ENCODE data around the gene TBCD.

The TBCD gene

DNA sequence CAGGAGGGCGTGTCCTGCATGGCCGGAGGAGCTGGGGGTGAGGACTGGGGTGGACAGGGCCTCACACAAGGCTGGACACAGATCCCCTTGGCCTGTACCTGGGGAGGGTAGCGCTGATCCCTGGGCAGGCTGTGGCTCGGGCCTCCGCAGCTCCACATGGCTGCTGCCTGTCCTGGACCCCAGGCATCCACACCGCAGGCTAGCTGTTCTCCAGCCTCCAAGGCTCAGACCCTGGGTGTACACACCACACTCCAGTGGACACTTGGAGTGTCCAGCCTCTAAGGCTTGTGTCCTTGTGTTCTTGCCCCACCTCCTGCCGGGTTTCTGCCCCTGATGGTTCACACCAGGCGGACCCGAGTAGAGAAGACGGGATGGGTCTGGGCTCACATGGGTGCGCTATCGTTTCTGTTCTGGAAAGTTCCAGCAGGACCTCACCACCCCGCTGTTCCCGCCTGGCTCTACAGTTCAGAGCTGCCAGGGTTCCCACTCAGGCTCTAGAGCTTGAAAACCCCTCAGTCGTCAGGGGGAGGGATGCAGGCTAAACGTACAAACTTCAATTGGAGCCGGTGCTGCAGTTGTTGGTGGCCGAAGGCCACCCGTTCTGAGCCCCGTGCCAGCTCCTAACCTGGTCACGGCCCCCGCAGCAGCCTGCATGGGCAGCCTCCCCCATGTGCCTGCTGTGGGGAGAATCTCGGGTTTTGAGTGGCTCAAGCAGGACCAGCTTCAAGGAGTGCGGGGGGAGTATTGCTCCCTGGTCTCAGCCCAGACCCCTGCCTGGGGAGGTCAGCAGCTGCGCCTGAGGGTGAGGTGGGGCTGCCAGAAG lies 42.0 kb upstream of the TBCD start:
- TF ChIP-seq EZH2 (IDR thresholded peaks at IDR 0.05) (no peak), POLR2AphosphoS5 (IDR thresholded peaks at IDR 0.05; ENCODE audit: borderline replicate concordance, low read depth, low read length) (no peak), FOXP2 (optimal IDR thresholded peaks at IDR 0.05; ENCODE audit: control extremely low read depth, extremely low read length, insufficient read depth) (no peak)
- H3K27ac ChIP-seq, result no peak overlapping the region
- H3K4me3 ChIP-seq, result no peak overlapping the region
- DNase-seq (ENCODE audit: low read depth, low spot score), result no peak
- no peaks in the 10 kb centered on the region for H3K9me3 ChIP-seq (ENCODE audit: low read depth, low read length)
- no peak overlapping the region for H3K9ac ChIP-seq (ENCODE audit: insufficient read length)
- no peaks in the 10 kb centered on the region for H3K36me3 ChIP-seq (ENCODE audit: insufficient read depth, low read length)

DNA sequence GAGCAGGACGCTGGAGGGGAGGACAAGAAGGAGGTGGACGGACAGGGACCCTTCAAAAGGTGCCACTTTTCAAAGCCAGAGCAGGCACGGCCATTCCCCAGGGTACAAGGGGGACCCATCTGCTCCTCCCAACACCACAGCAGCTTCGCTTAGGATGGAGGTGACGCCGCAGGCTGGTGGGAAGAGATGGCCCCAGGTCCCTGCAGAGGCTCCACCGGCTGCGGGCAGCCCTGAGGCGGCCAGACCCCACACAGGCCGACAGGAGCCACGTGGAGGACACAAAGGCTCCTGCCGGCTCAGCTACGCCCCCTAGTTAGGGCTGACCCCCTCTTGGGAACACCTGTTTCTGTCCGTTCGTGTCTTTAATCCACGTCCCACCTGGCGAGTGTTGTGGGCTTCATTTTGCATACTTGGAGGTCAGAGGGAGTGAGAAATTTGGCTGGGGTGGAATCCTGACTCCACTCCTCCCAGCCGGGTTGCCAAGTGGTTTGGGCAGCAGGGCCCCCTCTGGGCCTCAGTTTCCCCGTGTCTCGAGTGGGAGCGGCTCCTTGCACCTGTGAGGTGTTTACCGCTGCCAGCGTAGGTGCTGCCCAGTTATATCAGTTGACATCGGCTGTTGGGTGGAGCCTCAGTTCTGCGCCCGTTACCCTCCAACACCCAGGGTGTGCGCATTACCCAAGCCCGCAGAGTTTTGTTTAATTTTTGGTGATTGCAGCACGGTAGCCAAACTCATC lies 41.2 kb upstream of the TBCD start:
- Histone ChIP-seq H3K27ac (no peak overlapping the region), H3K4me3 (no peak overlapping the region), H3K9me3 (ENCODE audit: low read depth, low read length) (no peaks in the 10 kb centered on the region), H3K36me3 (ENCODE audit: insufficient read depth, low read length) (no peaks in the 10 kb centered on the region), H3K9ac (ENCODE audit: insufficient read length) (no peak overlapping the region)
- no peak for DNase-seq (ENCODE audit: low read depth, low spot score)
- TF ChIP-seq FOXP2 (optimal IDR thresholded peaks at IDR 0.05; ENCODE audit: control extremely low read depth, extremely low read length, insufficient read depth) (no peak), POLR2AphosphoS5 (IDR thresholded peaks at IDR 0.05; ENCODE audit: borderline replicate concordance, low read depth, low read length) (no peak), EZH2 (IDR thresholded peaks at IDR 0.05) (no peak)

GRCh38 chr17:82713071-82713723 lies 38.7 kb upstream of the TBCD start:
- H3K36me3 ChIP-seq (ENCODE audit: insufficient read depth, low read length), result no peaks in the 10 kb centered on the region
- TF ChIP-seq FOXP2 (optimal IDR thresholded peaks at IDR 0.05; ENCODE audit: control extremely low read depth, extremely low read length, insufficient read depth) (no peak), EZH2 (IDR thresholded peaks at IDR 0.05) (no peak), POLR2AphosphoS5 (IDR thresholded peaks at IDR 0.05; ENCODE audit: borderline replicate concordance, low read depth, low read length) (no peak)
- no peak overlapping the region for H3K9ac ChIP-seq (ENCODE audit: insufficient read length)
- no peak for DNase-seq (ENCODE audit: low read depth, low spot score)
- H3K9me3 ChIP-seq (ENCODE audit: low read depth, low read length), result no peaks in the 10 kb centered on the region
- no peak overlapping the region for H3K27ac ChIP-seq
- H3K4me3 ChIP-seq, result no peak overlapping the region

DNA sequence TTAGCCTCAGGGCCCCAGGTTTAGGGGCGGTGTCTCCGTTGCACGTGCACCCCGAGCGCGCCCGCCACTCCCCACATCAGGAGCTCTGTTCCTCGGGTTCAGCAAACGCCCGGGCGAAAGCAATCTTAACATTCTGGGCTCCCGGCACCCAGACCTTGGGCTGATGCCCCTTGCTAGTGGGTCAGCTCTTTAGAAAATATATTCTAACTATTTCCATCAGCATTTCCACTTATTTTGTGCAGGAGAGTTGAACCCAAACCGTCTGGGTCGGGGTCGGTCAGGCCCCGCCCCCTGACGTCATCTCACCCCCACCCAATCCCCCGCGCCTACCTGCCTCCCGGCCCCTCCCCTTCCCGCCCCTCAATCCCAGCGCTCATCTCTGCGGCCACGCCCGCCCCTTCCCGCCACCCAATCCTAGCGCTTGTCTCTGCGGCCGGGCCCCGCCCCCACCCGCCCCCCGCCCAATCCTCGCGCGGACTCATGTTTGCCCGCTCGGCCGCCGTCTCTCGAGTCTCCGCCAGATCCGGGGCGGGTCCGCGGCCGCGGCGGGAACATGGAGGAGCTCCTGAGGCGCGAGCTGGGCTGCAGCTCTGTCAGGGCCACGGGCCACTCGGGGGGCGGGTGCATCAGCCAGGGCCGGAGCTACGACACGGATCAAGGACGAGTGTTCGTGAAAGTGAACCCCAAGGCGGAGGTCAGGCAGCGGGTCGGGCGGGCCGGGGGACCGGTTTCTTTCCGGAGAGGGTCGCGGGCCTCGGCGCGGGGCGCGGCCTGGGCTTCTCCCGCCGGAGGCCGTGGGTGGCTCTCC lies 35.5 kb upstream of the TBCD start, which contains the start of gene FN3KRP:
Gene FN3KRP (plus strand): TSS at position 504 of the 808 bp plus-strand sequence. CDS start 50 bp downstream, at position 554.
- Histone ChIP-seq H3K9me3 (ENCODE audit: low read depth, low read length) (no peaks in the 10 kb centered on the region), H3K36me3 (ENCODE audit: insufficient read depth, low read length) (0 out of 2 replicates have a peak, but pooled peaks cover 6% of the 10 kb centered on the region), H3K4me3 (peak within 1 kb of the TSS; percentile 92), H3K9ac (ENCODE audit: insufficient read length) (peak within 1 kb of the TSS; percentile 91), H3K27ac (no peak within 1 kb of the TSS)
- peak; percentile 55 for DNase-seq (ENCODE audit: low read depth, low spot score)
- TF ChIP-seq FOXP2 (optimal IDR thresholded peaks at IDR 0.05; ENCODE audit: control extremely low read depth, extremely low read length, insufficient read depth) (no peak), EZH2 (IDR thresholded peaks at IDR 0.05) (no peak), POLR2AphosphoS5 (IDR thresholded peaks at IDR 0.05; ENCODE audit: borderline replicate concordance, low read depth, low read length) (peak; percentile 86)

DNA sequence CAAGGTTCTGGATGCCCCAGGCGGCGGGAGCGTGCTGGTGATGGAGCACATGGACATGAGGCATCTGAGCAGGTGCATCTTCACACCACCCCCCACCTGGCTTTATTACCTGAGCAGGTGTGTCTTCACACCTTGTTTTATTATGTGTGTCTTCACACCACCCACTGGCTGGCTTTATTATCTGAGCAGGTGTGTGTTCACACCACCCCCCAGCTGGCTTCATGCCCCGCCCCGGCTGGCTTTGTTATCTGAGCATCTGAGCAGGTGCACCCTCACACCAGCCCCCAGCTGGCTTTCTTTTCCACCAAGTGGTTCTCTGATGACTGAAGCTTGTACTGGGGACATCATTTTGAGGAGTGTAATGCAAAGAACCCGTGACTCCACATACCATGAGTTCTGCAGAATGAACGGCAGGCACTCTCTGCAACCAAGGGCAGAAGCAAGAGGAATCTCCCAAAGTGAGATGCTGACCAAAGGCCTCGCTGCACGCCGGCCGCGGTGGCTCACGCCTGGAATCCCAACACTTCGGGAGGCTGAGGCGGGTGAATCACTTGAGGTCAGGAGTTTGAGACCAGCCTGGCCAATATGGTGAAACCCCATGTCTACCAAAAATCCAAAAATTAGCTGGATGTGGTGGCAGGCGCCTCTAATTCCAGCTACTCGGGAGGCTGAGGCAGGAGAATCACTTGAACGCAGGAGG lies 32.7 kb upstream of the TBCD start:
- no peak overlapping the region for H3K9ac ChIP-seq (ENCODE audit: insufficient read length)
- H3K27ac ChIP-seq, result no peak overlapping the region
- H3K9me3 ChIP-seq (ENCODE audit: low read depth, low read length), result no peaks in the 10 kb centered on the region
- no peak for TF ChIP-seq FOXP2 (optimal IDR thresholded peaks at IDR 0.05; ENCODE audit: control extremely low read depth, extremely low read length, insufficient read depth)
- no peak for TF ChIP-seq POLR2AphosphoS5 (IDR thresholded peaks at IDR 0.05; ENCODE audit: borderline replicate concordance, low read depth, low read length)
- TF ChIP-seq EZH2 (IDR thresholded peaks at IDR 0.05), result no peak
- DNase-seq (ENCODE audit: low read depth, low spot score), result no peak
- peaks cover 10% of the 10 kb centered on the region; the same call in 1 of the 2 replicates for H3K36me3 ChIP-seq (ENCODE audit: insufficient read depth, low read length)
- no peak overlapping the region for H3K4me3 ChIP-seq

- Histone ChIP-seq H3K4me3 (no peak overlapping the region), H3K36me3 (ENCODE audit: insufficient read depth, low read length) (peaks cover 10% of the 10 kb centered on the region; the same call in 1 of the 2 replicates), H3K9me3 (ENCODE audit: low read depth, low read length) (no peaks in the 10 kb centered on the region), H3K9ac (ENCODE audit: insufficient read length) (no peak overlapping the region), H3K27ac (no peak overlapping the region)
- DNase-seq (ENCODE audit: low read depth, low spot score), result no peak
- no peak for TF ChIP-seq EZH2 (IDR thresholded peaks at IDR 0.05)
- no peak for TF ChIP-seq FOXP2 (optimal IDR thresholded peaks at IDR 0.05; ENCODE audit: control extremely low read depth, extremely low read length, insufficient read depth)
- TF ChIP-seq POLR2AphosphoS5 (IDR thresholded peaks at IDR 0.05; ENCODE audit: borderline replicate concordance, low read depth, low read length), result no peak
These were observed 31.7 kb upstream of the TBCD start for GRCh38 chr17:82720204-82720603.

DNA sequence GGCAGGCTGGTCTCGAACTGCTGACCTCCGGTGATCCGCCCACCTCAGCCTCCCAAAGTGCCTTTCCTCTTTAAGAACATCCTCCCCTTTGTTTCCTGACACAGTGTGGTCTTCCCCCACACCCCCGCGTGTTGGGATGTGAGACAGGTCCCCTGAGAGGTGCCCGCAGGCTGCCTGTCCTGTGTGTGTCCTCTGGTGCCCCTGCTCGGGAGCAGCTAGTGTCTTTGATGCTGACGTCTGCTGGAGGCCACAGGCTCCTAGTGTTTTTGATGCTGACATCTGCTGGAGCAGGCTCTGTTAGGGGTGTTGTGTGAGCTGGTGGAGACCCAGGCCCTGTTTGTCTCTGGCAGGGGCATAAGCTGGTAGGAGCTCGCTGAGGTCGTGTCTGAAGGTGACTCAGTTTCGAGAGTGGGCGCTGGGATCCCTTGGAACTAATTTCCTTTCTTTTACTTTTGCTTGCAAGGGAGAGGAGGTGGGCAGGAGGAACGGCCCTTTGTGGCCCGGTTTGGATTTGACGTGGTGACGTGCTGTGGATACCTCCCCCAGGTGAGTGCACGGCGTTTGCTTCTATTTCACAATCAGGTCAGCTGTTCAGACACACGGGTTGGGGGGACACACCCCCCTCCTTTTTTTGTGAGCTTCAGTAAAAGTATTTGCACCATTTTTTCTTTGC lies 29.4 kb upstream of the TBCD start:
- no peak for DNase-seq (ENCODE audit: low read depth, low spot score)
- peaks cover 14% of the 10 kb centered on the region; the same call in 1 of the 2 replicates for H3K36me3 ChIP-seq (ENCODE audit: insufficient read depth, low read length)
- no peak overlapping the region for H3K27ac ChIP-seq
- no peak for TF ChIP-seq FOXP2 (optimal IDR thresholded peaks at IDR 0.05; ENCODE audit: control extremely low read depth, extremely low read length, insufficient read depth)
- no peak for TF ChIP-seq POLR2AphosphoS5 (IDR thresholded peaks at IDR 0.05; ENCODE audit: borderline replicate concordance, low read depth, low read length)
- no peak for TF ChIP-seq EZH2 (IDR thresholded peaks at IDR 0.05)
- no peaks in the 10 kb centered on the region for H3K9me3 ChIP-seq (ENCODE audit: low read depth, low read length)
- H3K9ac ChIP-seq (ENCODE audit: insufficient read length), result no peak overlapping the region
- H3K4me3 ChIP-seq, result no peak overlapping the region
